ENCODE data around the gene OR4C45.
"Not testable (repeated sequence)": the region's sequence is repeated elsewhere in the genome, so short reads cannot be mapped to it uniquely, and the experiment has no call there.

DNA sequence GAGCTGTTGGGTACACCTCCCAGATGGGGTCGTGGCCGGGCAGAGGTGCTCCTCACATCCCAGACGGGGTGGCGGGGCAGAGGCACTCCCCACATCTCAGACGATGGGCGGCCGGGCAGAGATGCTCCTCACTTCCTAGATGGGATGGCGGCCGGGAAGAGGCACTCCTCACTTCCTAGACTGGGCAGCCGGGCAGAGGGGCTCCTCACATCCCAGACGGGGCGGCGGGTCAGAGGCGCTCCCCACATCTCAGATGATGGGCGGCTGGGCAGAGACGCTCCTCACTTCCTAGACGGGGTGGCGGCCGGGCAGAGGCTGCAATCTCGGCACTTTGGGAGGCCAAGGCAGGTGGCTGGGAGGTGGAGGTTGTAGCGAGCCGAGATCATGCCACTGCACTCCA lies 30.4 kb downstream of the OR4C45 start:
- TF ChIP-seq, protein P1, sequence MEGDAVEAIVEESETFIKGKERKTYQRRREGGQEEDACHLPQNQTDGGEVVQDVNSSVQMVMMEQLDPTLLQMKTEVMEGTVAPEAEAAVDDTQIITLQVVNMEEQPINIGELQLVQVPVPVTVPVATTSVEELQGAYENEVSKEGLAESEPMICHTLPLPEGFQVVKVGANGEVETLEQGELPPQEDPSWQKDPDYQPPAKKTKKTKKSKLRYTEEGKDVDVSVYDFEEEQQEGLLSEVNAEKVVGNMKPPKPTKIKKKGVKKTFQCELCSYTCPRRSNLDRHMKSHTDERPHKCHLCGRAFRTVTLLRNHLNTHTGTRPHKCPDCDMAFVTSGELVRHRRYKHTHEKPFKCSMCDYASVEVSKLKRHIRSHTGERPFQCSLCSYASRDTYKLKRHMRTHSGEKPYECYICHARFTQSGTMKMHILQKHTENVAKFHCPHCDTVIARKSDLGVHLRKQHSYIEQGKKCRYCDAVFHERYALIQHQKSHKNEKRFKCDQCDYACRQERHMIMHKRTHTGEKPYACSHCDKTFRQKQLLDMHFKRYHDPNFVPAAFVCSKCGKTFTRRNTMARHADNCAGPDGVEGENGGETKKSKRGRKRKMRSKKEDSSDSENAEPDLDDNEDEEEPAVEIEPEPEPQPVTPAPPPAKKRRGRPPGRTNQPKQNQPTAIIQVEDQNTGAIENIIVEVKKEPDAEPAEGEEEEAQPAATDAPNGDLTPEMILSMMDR (IDR thresholded peaks at IDR 0.05) = not testable (repeated sequence)
- not testable (repeated sequence) for TF ChIP-seq ZFX (IDR thresholded peaks at IDR 0.05; ENCODE audit: borderline replicate concordance)

All from 22Rv1 (cell line).